Activated CD4-positive, alpha-beta T cell treated with anti-CD3 and anti-CD28 coated beads for 36 hours (primary cell): ENCODE data around the gene ERP29. TPM values are rescaled to one million over a fixed set of nuclear protein-coding genes. Genes with fewer than 3 reads are reported as not detected.
A peak's percentile ranks its signal among the peaks of the same experiment; 100 is the strongest.
"Not testable (repeated sequence)": the region's sequence is repeated elsewhere in the genome, so short reads cannot be mapped to it uniquely, and the experiment has no call there.

ENCODE experiments used
- ATAC-seq: fragments of 200-7000 bp; cut with Tn5 transposase; one replicate; pipeline ENCODE4 v1.10.0; 2021; ENCODE audit warnings: mild to moderate bottlenecking, moderate library complexity
- CTCF ChIA-PET: fragments of 350-600 bp; sonication (Branson Sonifier 250); formaldehyde crosslinking; loops from one replicate; lab custom pipeline; 2021; ENCODE audit warnings: antibody characterized with exemption; lab: Charles Lee
- POLR2A ChIA-PET: fragments of 350-600 bp; sonication (Branson Sonifier 250); formaldehyde crosslinking; loops from one replicate; lab custom pipeline; 2021; ENCODE audit warnings: antibody characterized with exemption, inconsistent platforms; lab: Charles Lee
- DNase-seq: peaks from one replicate; pipeline ENCODE4 v3.0.0-alpha.2; 2020
- H3K27ac Mint-ChIP-seq: one replicate; pipeline ENCODE4 v1.8.0; 2021; ENCODE audit warnings: mixed read lengths
- H3K27me3 Mint-ChIP-seq: one replicate; pipeline ENCODE4 v1.8.0; 2021; ENCODE audit warnings: mixed read lengths
- H3K36me3 Mint-ChIP-seq: one replicate; pipeline ENCODE4 v1.8.0; 2021; ENCODE audit warnings: low read depth, mixed read lengths
- H3K4me1 Mint-ChIP-seq: one replicate; pipeline ENCODE4 v1.8.0; 2021; ENCODE audit warnings: mixed read lengths
- H3K4me3 Mint-ChIP-seq: one replicate; pipeline ENCODE4 v1.8.0; 2021; ENCODE audit warnings: mild to moderate bottlenecking, moderate library complexity, mixed read lengths
- H3K9me3 Mint-ChIP-seq: one replicate; pipeline ENCODE4 v1.8.0; 2021; ENCODE audit warnings: low read depth, mixed read lengths
- intact Hi-C, 2 experiments: fragments of 100-400 bp; cut with DNase I in 1 of 2; cut with micrococcal nuclease in 1 of 2; formaldehyde crosslinking; loops; one replicate each; pipeline versions ENCODE4 v1.14.2 to v1.15.1; 2022 to 2024; cut with DNase I, micrococcal nuclease
- total RNA-seq, 2 experiments: library from RNA; stranded (reverse); gene quantifications; one replicate each; pipeline ENCODE4 v1.2.3, GENCODE V29; 2021

The ERP29 gene
- total RNA-seq, 2 experiments from 2014 or later = 79.7 to 87.3 TPM

- peak overlapping the region; percentile 10 for H3K27ac Mint-ChIP-seq
- H3K4me3 Mint-ChIP-seq = no peak overlapping the region
- H3K4me1 Mint-ChIP-seq = peaks cover 57% of the 10 kb centered on the region
- H3K9me3 Mint-ChIP-seq = no peaks in the 10 kb centered on the region
- CTCF ChIA-PET = interaction anchor here (0.6 to 1.0 kb wide), 4 partner anchors 9 to 1859 kb away, joined by 3 to 10 read pairs (median 3); no protein-coding TSS in a partner anchor
- POLR2A ChIA-PET = interaction anchor here (0.6 kb wide), 1 partner anchor 1216 kb away, joined by 3 read pairs; no protein-coding TSS in a partner anchor
- H3K27me3 Mint-ChIP-seq = no peaks in the 10 kb centered on the region
- intact Hi-C loops = loop anchor here (5.0 kb wide), 2 partner anchors 40 to 45 kb away; no protein-coding TSS in a partner anchor
- ATAC-seq (peak; percentile 51), DNase-seq (no peak)
- H3K36me3 Mint-ChIP-seq = peaks cover 3% of the 10 kb centered on the region
These were observed 21.3 kb upstream of the ERP29 start for GRCh38 chr12:111991946-111992345.

GRCh38 chr12:111992464-111992863, 20.8 kb upstream of the ERP29 start:
- intact Hi-C loops = loop anchor here (5.0 kb wide), 2 partner anchors 40 to 45 kb away; no protein-coding TSS in a partner anchor
- H3K36me3 Mint-ChIP-seq = peaks cover 5% of the 10 kb centered on the region
- H3K4me1 Mint-ChIP-seq = peaks cover 59% of the 10 kb centered on the region
- no peaks in the 10 kb centered on the region for H3K27me3 Mint-ChIP-seq
- H3K4me3 Mint-ChIP-seq = no peak overlapping the region
- H3K27ac Mint-ChIP-seq = no peak overlapping the region
- DNase-seq = no peak
- ATAC-seq = peak; percentile 20
- ChIA-PET CTCF (interaction anchor here (1.7 kb wide), 1 partner anchor 22 kb away, joined by 10 read pairs; no protein-coding TSS in a partner anchor), POLR2A (interaction anchor here (2.2 kb wide), 1 partner anchor 22 kb away, joined by 10 read pairs; no protein-coding TSS in a partner anchor)
- H3K9me3 Mint-ChIP-seq = no peaks in the 10 kb centered on the region

- Mint-ChIP-seq H3K27me3 (no peaks in the 10 kb centered on the region), H3K4me1 (peaks cover 68% of the 10 kb centered on the region), H3K4me3 (peak overlapping the region; percentile 68), H3K36me3 (peaks cover 6% of the 10 kb centered on the region), H3K27ac (peak overlapping the region; percentile 52), H3K9me3 (no peaks in the 10 kb centered on the region)
- DNase-seq (peak; percentile 40), ATAC-seq (peak; percentile 75)
- POLR2A ChIA-PET = interaction anchor here (2.2 kb wide), 1 partner anchor 21 kb away, joined by 10 read pairs; no protein-coding TSS in a partner anchor
- CTCF ChIA-PET = interaction anchor here (0.6 to 1.7 kb wide), 8 partner anchors 8 to 743 kb away, joined by 3 to 10 read pairs (median 4); no protein-coding TSS in a partner anchor
- intact Hi-C loops = loop anchor here (1.0 to 5.0 kb wide), 4 partner anchors 8 to 46 kb away; partner anchors contain the start of genes ERP29 (in 2 of the 2) and TMEM116 (in 2 of the 2)
These were observed 19.7 kb upstream of the ERP29 start for GRCh38 chr12:111993292-111994150.

- Mint-ChIP-seq H3K4me1 (peaks cover 74% of the 10 kb centered on the region), H3K4me3 (peak overlapping the region; percentile 68), H3K27ac (peak overlapping the region; percentile 33)
- intact Hi-C loops = loop anchor here (1.0 to 5.0 kb wide), 3 partner anchors 19 to 47 kb away; partner anchors contain the start of genes ERP29 (in 2 of the 2) and TMEM116 (in 2 of the 2)
- POLR2A ChIA-PET = interaction anchor here (2.2 kb wide), 1 partner anchor 20 kb away, joined by 10 read pairs; no protein-coding TSS in a partner anchor
- not testable (repeated sequence) for DNase-seq, ATAC-seq, H3K27me3 Mint-ChIP-seq, H3K9me3 Mint-ChIP-seq, H3K36me3 Mint-ChIP-seq
- CTCF ChIA-PET = interaction anchor here (0.6 to 1.7 kb wide), 7 partner anchors 9 to 744 kb away, joined by 3 to 10 read pairs (median 4); no protein-coding TSS in a partner anchor
These were observed 18.8 kb upstream of the ERP29 start for GRCh38 chr12:111994211-111995111.

GRCh38 chr12:111995782-111996480, 17.3 kb upstream of the ERP29 start:
- Mint-ChIP-seq H3K27ac (no peak overlapping the region), H3K4me1 (peaks cover 80% of the 10 kb centered on the region), H3K36me3 (peaks cover 3% of the 10 kb centered on the region), H3K4me3 (no peak overlapping the region), H3K9me3 (no peaks in the 10 kb centered on the region), H3K27me3 (no peaks in the 10 kb centered on the region)
- no peak for ATAC-seq
- intact Hi-C loops = no loop called here
- DNase-seq = no peak
- CTCF ChIA-PET = no interaction called here
- POLR2A ChIA-PET = interaction anchor here (0.7 kb wide), 1 partner anchor 130 kb away, joined by 5 read pairs; the partner anchor contains the start of gene TRAFD1

GRCh38 chr12:111997300-111997699, 15.9 kb upstream of the ERP29 start:
- H3K4me1 Mint-ChIP-seq = peaks cover 85% of the 10 kb centered on the region
- no peaks in the 10 kb centered on the region for H3K27me3 Mint-ChIP-seq
- H3K36me3 Mint-ChIP-seq = peaks cover 3% of the 10 kb centered on the region
- no peak for DNase-seq
- intact Hi-C loops = no loop called here
- POLR2A ChIA-PET = interaction anchor here (0.7 kb wide), 1 partner anchor 9 kb away, joined by 3 read pairs; no protein-coding TSS in a partner anchor
- CTCF ChIA-PET = interaction anchor here (0.8 kb wide), 1 partner anchor 13 kb away, joined by 3 read pairs; no protein-coding TSS in a partner anchor
- H3K9me3 Mint-ChIP-seq = no peaks in the 10 kb centered on the region
- peak overlapping the region; percentile 60 for H3K27ac Mint-ChIP-seq
- ATAC-seq = no peak
- H3K4me3 Mint-ChIP-seq = no peak overlapping the region

GRCh38 chr12:111998015-111998414, 15.2 kb upstream of the ERP29 start:
- Mint-ChIP-seq H3K4me3 (no peak overlapping the region), H3K27ac (no peak overlapping the region), H3K27me3 (no peaks in the 10 kb centered on the region), H3K36me3 (peaks cover 3% of the 10 kb centered on the region), H3K4me1 (peaks cover 85% of the 10 kb centered on the region), H3K9me3 (no peaks in the 10 kb centered on the region)
- DNase-seq = no peak
- ChIA-PET CTCF (interaction anchor here (0.8 to 2.0 kb wide), 2 partner anchors 13 to 16 kb away, joined by 3 to 7 read pairs; partner anchors contain the start of gene ERP29), POLR2A (interaction anchor here (1.4 kb wide), 1 partner anchor 15 kb away, joined by 4 read pairs; the partner anchor contains the start of genes ERP29 and TMEM116)
- ATAC-seq = no peak
- intact Hi-C loops = no loop called here

- POLR2A ChIA-PET = interaction anchor here (0.7 to 1.4 kb wide), 2 partner anchors 14 to 15 kb away, joined by 4 read pairs; partner anchors contain the start of genes ERP29 and TMEM116
- intact Hi-C loops, DNase-seq, H3K4me3 Mint-ChIP-seq, ATAC-seq, H3K36me3 Mint-ChIP-seq, H3K27me3 Mint-ChIP-seq, H3K9me3 Mint-ChIP-seq: not testable (repeated sequence)
- H3K27ac Mint-ChIP-seq = peak overlapping the region; percentile 7
- CTCF ChIA-PET = interaction anchor here (2.0 kb wide), 1 partner anchor 15 kb away, joined by 7 read pairs; the partner anchor contains the start of gene ERP29
- H3K4me1 Mint-ChIP-seq = peaks cover 75% of the 10 kb centered on the region
These were observed 14.1 kb upstream of the ERP29 start for GRCh38 chr12:111999129-111999528.

GRCh38 chr12:112000820-112001219, 12.4 kb upstream of the ERP29 start:
- Mint-ChIP-seq H3K4me3 (peak overlapping the region; percentile 44), H3K27me3 (no peaks in the 10 kb centered on the region), H3K27ac (peak overlapping the region; percentile 83), H3K36me3 (peaks cover 6% of the 10 kb centered on the region), H3K4me1 (peaks cover 65% of the 10 kb centered on the region), H3K9me3 (no peaks in the 10 kb centered on the region)
- ChIA-PET CTCF (interaction anchor here (0.6 to 2.9 kb wide), 5 partner anchors 9 to 1719 kb away, joined by 3 to 17 read pairs (median 3); partner anchors contain the start of gene ERP29), POLR2A (interaction anchor here (1.0 to 1.4 kb wide), 4 partner anchors 9 to 46 kb away, joined by 3 to 7 read pairs (median 3); no protein-coding TSS in a partner anchor)
- intact Hi-C loops = loop anchor here in 1 of 2 experiments (1.0 kb wide), 1 partner anchor 8 kb away; no protein-coding TSS in a partner anchor
- ATAC-seq (peak; percentile 30), DNase-seq (no peak)
